HepG2 (cell line): ENCODE results near the gene ANKRD13D. TPM values are rescaled to one million over a fixed set of nuclear protein-coding genes. Genes with fewer than 3 reads are reported as not detected.

Experiments used
- ATM ChIP-seq: fragments of 450-650 bp; IDR thresholded peaks from 2 replicates; pipeline ENCODE4 v1.7.1; 2017; ENCODE audit warnings: mild to moderate bottlenecking, borderline replicate concordance
- FOXK1 ChIP-seq: sonication (generic); formaldehyde crosslinking; IDR thresholded peaks from 2 replicates; pipeline ENCODE4 v1.4.0; 2020; ENCODE audit warnings: low read depth, missing genetic modification reagents, borderline replicate concordance
- IRX3 ChIP-seq: sonication (generic); formaldehyde crosslinking; IDR thresholded peaks from 2 replicates; pipeline ENCODE4 v1.8.1; 2023; ENCODE audit warnings: mild to moderate bottlenecking, low read depth, missing genetic modification reagents, borderline replicate concordance
- MXI1 ChIP-seq: IDR thresholded peaks from 3 replicates; pipeline ENCODE4 v1.6.1; 2012; ENCODE audit warnings: low read depth, low read length, inconsistent platforms, borderline replicate concordance
- POLR2AphosphoS5 ChIP-seq: IDR thresholded peaks from 2 replicates; pipeline ENCODE4 v1.6.1; 2012; ENCODE audit warnings: low read depth, low read length
- PRPF4 ChIP-seq: fragments of 200-400 bp; formaldehyde crosslinking; IDR thresholded peaks from 2 replicates; pipeline ENCODE4 v1.6.1; 2016; ENCODE audit warnings: low read length, low read depth; ENCODE audit not compliant: poor library complexity, severe bottlenecking
- RBAK ChIP-seq: sonication (generic); formaldehyde crosslinking; IDR thresholded peaks from 2 replicates; pipeline ENCODE4 v1.5.1; 2020; ENCODE audit warnings: mild to moderate bottlenecking, missing genetic modification reagents
- TAF15 ChIP-seq: fragments of 200-400 bp; formaldehyde crosslinking; IDR thresholded peaks from one replicate; pipeline ENCODE4 v1.6.1; 2018; ENCODE audit warnings: mild to moderate bottlenecking, low read depth, low read length; ENCODE audit not compliant: poor library complexity, severe bottlenecking
- ZBTB1 ChIP-seq: sonication (generic); formaldehyde crosslinking; IDR thresholded peaks from 2 replicates; pipeline ENCODE4 v1.4.0; 2020; ENCODE audit warnings: missing genetic modification reagents, borderline replicate concordance
- ZIK1 ChIP-seq: sonication (generic); formaldehyde crosslinking; IDR thresholded peaks from 2 replicates; pipeline ENCODE4 v1.5.0; 2020; ENCODE audit warnings: mild to moderate bottlenecking, low read depth, missing genetic modification reagents, borderline replicate concordance
- ZKSCAN5 ChIP-seq: sonication (generic); formaldehyde crosslinking; IDR thresholded peaks from 2 replicates; pipeline ENCODE4 v1.5.1; 2020; ENCODE audit warnings: mild to moderate bottlenecking, missing genetic modification reagents
- ZNF253 ChIP-seq: sonication (generic); formaldehyde crosslinking; IDR thresholded peaks from 2 replicates; pipeline ENCODE4 v1.8.0; 2022; ENCODE audit warnings: mild to moderate bottlenecking, missing genetic modification reagents, borderline replicate concordance
- ZNF343 ChIP-seq: sonication (generic); formaldehyde crosslinking; IDR thresholded peaks from 2 replicates; pipeline ENCODE4 v1.4.0; 2020; ENCODE audit warnings: mild to moderate bottlenecking, missing genetic modification reagents
- ZNF773 ChIP-seq: sonication (generic); formaldehyde crosslinking; IDR thresholded peaks from 2 replicates; pipeline ENCODE4 v1.4.0; 2020; ENCODE audit warnings: missing genetic modification reagents, borderline replicate concordance
- ZNF816 ChIP-seq: sonication (generic); formaldehyde crosslinking; IDR thresholded peaks from 2 replicates; pipeline ENCODE4 v1.8.0; 2022; ENCODE audit warnings: missing genetic modification reagents, mild to moderate bottlenecking, borderline replicate concordance
- ZSCAN29 ChIP-seq: sonication (generic); formaldehyde crosslinking; conservative IDR thresholded peaks from 2 replicates; pipeline ENCODE4 v1.4.0; 2020; ENCODE audit warnings: mild to moderate bottlenecking, missing genetic modification reagents
- polyA plus RNA-seq, 8 experiments: library from polyadenylated mRNA; depleted of rRNA in 3 of 8; stranded (reverse) in 7 of 8; unstranded in 1 of 8; fragments of >200 nt; fragmentation: Illumina TruSeq in 4 of 8; extraction: Trizol in 4 of 8; gene quantifications; 2 replicates each; pipeline versions ENCODE4 v1.2.1 to v1.2.3, GENCODE V29; 2011 to 2016; ENCODE audit warnings: low read depth in 4 of 8, missing spikeins in 1 of 8, mixed read lengths in 1 of 8; ENCODE audit not compliant: insufficient read depth in 1 of 8
- total RNA-seq, 5 experiments: library from RNA; depleted of rRNA; stranded (reverse); fragments of >200 nt; fragmentation: Illumina TruSeq; extraction: Trizol; gene quantifications; 2 replicates each; pipeline ENCODE4 v1.2.3, GENCODE V29; 2016; ENCODE audit warnings: low read depth in 1 of 5
- TF ChIP-seq, protein P1 (sequence below), 2 experiments: sonication (generic) in 1 of 2; formaldehyde crosslinking in 1 of 2; IDR thresholded peaks; 2 replicates each; pipeline versions ENCODE4 v1.4.0 to v1.6.1; 2018 to 2020; ENCODE audit warnings: missing genetic modification reagents in 2 of 2, borderline replicate concordance in 1 of 2, low read depth in 1 of 2, mild to moderate bottlenecking in 1 of 2, missing biosample characterization in 1 of 2
- TF ChIP-seq, protein P2 (sequence below): sonication (generic); formaldehyde crosslinking; conservative IDR thresholded peaks from 2 replicates; pipeline ENCODE4 v1.8.0; 2022; ENCODE audit warnings: mild to moderate bottlenecking, moderate library complexity, missing genetic modification reagents
- TF ChIP-seq, protein P3 (sequence below): sonication (generic); formaldehyde crosslinking; conservative IDR thresholded peaks from 2 replicates; pipeline ENCODE4 v1.4.0; 2020; ENCODE audit warnings: missing genetic modification reagents
- TF ChIP-seq, protein P4 (sequence below): sonication (generic); formaldehyde crosslinking; IDR thresholded peaks from 2 replicates; pipeline ENCODE4 v1.5.0; 2020; ENCODE audit warnings: mild to moderate bottlenecking, missing genetic modification reagents

Gene ANKRD13D
- total and polyA plus RNA-seq, 2 of the 13 experiments (the other 11 are each of a cell fraction or from before 2014, with no cell fraction given), result 18.6 to 27.3 TPM

DNA sequence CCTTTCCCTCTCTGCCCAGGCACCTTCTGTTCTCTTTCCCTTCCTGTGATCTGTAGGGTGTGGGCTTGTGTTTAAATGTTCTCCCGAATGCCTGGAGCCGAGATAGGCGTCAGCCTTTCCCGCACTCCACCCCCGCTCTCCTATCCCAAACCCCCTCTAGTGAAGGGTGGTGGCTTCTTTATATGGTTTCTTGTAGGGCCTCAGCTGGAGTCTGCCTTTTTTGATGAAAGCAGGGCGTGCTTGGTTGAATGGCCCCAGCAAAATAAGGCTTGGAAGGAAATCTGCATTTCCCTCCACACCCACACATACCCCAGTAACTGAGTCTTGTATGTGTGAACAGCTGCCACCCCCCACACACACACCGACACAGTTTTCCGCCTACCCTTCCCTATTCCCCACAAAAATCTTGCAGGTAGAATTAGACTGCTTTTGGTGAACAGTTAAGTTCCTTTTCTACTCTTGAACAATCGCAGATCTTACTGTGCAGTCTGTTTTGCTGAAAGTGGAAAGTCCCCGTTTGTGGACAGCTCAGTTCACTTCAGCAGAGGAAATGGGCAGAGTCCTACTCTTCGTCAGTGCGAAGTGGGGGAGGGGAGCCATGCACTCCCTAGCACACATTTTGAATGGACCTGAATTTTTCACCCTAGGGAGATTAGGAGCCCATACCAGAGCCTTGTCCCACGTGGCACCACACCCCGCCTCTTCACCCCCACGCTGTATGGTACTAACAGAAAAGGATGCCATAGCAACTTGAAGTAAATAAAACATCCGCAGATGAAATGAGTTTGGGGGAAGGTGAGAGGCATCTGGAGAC lies 48.3 kb upstream of the ANKRD13D start (continued):
- TF ChIP-seq, protein P1, sequence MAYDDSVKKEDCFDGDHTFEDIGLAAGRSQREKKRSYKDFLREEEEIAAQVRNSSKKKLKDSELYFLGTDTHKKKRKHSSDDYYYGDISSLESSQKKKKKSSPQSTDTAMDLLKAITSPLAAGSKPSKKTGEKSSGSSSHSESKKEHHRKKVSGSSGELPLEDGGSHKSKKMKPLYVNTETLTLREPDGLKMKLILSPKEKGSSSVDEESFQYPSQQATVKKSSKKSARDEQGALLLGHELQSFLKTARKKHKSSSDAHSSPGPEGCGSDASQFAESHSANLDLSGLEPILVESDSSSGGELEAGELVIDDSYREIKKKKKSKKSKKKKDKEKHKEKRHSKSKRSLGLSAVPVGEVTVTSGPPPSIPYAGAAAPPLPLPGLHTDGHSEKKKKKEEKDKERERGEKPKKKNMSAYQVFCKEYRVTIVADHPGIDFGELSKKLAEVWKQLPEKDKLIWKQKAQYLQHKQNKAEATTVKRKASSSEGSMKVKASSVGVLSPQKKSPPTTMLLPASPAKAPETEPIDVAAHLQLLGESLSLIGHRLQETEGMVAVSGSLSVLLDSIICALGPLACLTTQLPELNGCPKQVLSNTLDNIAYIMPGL (CRISPR knock-in tag; IDR thresholded peaks at IDR 0.05; ENCODE audit: borderline replicate concordance in 1 of 2, low read depth in 1 of 2), result peak in 1 of 2 experiments; percentile 19; a peak in 1 of 4 replicates
- TF ChIP-seq ZBTB1 (CRISPR knock-in tag) (no peak), ZNF773 (CRISPR knock-in tag) (no peak), ZKSCAN5 (no peak), ZIK1 (no peak), FOXK1 (no peak), POLR2AphosphoS5 (peak; percentile 61), TAF15 (no peak), ZSCAN29 (CRISPR knock-in tag) (no peak), IRX3 (CRISPR knock-in tag) (no peak), ATM (no peak), ZNF343 (no peak), MXI1 (peak; percentile 80; the same call in 1 of the 3 replicates), PRPF4 (no peak), ZNF253 (no peak), ZNF816 (no peak), RBAK (CRISPR knock-in tag) (no peak)
- TF ChIP-seq, protein P2, sequence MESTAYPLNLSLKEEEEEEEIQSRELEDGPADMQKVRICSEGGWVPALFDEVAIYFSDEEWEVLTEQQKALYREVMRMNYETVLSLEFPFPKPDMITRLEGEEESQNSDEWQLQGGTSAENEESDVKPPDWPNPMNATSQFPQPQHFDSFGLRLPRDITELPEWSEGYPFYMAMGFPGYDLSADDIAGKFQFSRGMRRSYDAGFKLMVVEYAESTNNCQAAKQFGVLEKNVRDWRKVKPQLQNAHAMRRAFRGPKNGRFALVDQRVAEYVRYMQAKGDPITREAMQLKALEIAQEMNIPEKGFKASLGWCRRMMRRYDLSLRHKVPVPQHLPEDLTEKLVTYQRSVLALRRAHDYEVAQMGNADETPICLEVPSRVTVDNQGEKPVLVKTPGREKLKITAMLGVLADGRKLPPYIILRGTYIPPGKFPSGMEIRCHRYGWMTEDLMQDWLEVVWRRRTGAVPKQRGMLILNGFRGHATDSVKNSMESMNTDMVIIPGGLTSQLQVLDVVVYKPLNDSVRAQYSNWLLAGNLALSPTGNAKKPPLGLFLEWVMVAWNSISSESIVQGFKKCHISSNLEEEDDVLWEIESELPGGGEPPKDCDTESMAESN (CRISPR knock-in tag), result no peak
- TF ChIP-seq, protein P3, sequence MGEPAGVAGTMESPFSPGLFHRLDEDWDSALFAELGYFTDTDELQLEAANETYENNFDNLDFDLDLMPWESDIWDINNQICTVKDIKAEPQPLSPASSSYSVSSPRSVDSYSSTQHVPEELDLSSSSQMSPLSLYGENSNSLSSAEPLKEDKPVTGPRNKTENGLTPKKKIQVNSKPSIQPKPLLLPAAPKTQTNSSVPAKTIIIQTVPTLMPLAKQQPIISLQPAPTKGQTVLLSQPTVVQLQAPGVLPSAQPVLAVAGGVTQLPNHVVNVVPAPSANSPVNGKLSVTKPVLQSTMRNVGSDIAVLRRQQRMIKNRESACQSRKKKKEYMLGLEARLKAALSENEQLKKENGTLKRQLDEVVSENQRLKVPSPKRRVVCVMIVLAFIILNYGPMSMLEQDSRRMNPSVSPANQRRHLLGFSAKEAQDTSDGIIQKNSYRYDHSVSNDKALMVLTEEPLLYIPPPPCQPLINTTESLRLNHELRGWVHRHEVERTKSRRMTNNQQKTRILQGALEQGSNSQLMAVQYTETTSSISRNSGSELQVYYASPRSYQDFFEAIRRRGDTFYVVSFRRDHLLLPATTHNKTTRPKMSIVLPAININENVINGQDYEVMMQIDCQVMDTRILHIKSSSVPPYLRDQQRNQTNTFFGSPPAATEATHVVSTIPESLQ (CRISPR knock-in tag), result no peak
- TF ChIP-seq, protein P4, sequence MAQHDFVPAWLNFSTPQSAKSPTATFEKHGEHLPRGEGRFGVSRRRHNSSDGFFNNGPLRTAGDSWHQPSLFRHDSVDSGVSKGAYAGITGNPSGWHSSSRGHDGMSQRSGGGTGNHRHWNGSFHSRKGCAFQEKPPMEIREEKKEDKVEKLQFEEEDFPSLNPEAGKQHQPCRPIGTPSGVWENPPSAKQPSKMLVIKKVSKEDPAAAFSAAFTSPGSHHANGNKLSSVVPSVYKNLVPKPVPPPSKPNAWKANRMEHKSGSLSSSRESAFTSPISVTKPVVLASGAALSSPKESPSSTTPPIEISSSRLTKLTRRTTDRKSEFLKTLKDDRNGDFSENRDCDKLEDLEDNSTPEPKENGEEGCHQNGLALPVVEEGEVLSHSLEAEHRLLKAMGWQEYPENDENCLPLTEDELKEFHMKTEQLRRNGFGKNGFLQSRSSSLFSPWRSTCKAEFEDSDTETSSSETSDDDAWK (CRISPR knock-in tag), result no peak
